Measurements from ENCODE around the gene CACNA1A.

Gene CACNA1A

DNA sequence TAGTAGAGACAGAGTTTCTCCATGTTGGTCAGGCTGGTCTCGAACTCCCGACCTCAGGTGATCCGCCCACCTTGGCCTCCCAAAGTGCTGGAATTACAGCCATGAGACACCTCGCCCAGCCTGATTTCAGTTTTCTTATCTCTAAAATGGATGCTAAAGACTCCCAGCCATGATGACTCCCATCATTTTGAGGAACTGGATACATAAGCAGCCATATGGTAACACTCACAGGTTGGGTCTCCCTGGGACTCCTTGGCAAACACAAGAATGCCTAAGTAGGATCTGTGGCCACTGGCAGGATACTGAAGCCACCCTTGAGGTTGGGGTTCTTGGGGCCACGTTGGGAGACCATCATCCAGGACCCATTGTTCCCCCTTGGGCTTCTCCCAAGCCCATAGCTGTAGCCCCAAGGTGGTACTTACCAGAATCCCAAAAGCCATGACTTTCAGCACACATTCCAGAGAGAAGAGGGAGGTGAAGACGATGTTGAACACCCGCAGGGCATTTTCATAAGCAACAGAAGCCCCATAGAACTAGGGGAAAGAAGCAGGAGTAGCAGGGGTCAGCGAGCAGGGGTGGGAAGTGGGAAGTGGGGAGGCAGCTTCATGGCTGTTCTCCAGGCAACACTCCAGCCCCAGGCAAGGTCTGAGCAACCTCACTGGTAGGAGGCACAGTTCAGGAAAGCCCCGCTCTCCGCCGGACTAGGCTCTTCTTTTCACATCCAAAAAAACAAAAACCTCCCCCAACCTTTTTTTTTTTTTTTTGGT is 253.5 kb downstream of the CACNA1A start:
- H3K27ac ChIP-seq: no peak overlapping the region
- no peak overlapping the region for H3K4me3 ChIP-seq

DNA sequence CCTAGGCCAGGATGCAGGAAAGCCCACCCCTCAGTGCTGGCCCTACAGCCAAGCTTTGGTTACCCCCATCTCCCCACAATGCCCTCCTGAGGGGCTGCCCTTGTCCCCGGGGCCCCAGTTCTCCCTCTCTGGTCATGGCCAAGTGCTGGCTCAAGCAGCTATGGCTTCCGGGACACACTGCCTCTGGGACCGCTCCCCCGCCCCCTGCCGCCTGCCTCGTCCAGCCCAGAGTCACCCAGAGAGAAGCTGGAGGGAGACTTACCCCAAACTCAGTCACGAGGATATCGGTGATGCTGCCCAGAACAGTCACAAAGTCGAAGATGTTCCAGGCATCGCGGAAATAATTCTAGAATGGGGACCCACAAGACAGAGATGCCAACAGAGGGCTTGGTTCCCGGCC is 261.4 kb downstream of the CACNA1A start:
- Histone ChIP-seq H3K4me3 (no peak overlapping the region), H3K27ac (no peak overlapping the region)

DNA sequence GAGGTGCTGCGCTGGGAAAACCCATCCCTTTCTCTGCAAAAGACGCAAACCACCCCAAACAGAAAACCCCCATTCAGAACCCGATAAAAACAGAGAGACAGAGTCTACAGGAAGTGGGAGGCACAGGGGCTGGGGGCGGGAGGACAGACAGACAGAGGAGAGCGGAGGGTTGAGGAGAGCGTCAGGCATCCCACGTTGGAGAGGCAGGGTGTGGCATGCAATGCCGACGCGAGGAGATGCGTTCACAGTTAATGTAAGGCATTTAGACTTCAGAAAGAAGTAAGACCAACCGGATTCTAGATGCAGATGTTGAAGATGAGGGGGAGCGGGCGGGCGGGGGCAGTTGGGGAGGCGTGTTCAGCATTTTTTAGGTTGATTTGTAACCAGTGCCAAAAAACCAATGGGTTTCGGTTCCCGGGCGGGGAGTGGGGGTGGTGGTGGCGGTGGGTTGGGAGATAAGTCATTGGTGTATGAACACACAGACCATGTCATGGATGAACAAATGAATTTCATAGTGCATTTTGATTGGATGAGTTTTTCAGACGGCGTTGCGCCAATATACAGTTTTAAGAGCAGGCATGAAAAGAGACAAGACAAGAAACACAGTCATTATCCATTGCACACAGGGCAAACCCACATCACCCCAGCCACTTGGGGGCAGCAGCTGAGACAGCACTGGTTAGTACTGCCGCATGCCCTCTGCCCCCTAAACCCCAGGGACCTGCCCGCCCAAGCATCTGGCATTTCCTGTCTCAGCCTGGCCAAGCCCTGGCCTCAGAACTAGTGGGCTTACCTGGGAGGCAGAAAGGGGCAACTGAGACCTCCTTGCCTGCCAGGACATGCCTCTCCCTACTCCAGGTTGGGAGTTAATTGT is 264.8 kb downstream of the CACNA1A start:
- H3K27ac ChIP-seq: no peak overlapping the region
- H3K4me3 ChIP-seq: no peak overlapping the region

DNA sequence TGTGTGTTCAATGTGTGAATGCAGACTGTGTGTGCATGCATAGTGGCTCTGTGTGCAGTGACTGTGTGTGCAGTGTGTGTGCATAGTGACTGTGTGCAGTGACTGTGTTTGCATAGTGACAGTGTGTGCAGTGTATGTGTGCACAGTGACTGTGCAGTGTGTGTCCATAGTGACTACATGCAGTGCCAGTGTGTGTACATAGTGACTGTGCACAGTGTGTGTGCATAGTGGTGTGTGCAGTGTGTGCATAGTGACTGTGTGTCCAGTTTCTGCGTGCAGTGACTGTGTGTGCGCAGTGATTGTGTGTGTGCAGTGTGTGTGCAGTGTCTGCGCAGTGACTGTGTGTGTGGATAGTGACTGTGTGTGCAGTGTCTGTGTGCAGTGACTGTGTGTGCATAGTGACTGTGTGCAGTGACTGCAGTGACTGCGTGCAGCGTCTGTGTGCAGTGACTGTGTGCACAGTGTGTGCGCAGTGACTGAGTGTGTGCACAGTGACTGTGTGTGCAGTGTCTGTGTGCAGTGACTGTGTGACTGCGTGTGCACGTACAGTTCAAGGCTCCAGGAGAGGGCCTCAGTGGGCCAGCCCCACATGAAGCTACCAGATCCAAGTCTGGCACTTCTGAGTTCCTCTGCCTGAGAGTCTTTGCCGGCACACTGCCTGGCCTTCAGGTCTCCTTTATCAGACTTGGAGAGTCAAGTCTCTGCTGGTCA is 265.8 kb downstream of the CACNA1A start:
- H3K4me3 ChIP-seq: no peak overlapping the region
- no peak overlapping the region for H3K27ac ChIP-seq

DNA sequence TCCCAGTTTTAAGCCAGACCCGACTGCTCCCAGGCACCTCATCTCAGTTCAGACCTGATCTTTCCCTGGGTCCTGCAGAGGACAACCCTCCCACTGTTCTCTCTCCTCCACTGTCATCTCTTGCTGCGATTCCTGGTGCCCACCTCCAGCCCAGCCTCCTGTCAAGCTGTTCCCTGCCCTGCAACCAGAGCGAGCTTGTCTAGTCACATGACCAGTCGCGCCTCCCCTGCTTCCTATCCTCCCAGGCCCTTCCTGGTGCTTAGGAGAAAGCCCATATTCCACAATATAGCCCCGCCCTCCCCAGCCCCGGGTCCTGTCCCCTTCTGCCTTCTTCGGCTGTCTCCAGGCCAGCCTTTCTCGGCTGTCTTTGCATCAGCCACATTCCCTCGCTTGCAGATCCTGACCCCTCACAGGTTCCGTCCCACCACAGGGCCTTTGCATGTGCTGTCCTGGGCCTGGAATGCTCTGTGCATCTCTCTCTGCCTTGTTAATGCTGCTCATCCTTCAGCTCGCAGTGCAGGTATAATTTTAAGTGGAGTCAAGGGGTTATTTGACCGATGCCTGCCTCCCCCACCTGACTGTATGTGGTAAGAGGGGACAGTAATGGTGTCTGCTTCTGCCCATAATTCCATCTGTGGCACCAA is 267.3 kb downstream of the CACNA1A start:
- H3K27ac ChIP-seq: no peak overlapping the region
- H3K4me3 ChIP-seq: no peak overlapping the region

DNA sequence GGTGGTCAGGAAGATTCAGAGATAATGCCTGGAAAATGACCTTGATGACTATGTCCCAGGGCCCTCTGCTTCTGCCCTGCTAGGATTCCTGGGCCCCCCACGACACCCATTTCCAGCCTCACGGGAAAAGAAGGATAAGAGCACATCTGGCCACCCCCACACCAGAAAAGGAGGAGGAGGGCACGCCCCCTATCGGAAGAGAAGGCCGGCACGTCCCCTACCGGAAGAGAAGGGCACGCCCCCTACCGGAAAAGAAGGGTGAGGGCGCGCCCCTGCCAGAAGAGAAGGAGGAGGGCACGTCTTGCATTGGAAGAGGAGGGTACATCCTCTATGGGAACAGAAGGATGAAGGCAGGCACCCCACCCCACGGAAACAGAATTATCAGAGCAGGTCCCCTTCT is 271.8 kb downstream of the CACNA1A start:
- Histone ChIP-seq H3K4me3 (no peak overlapping the region), H3K27ac (no peak overlapping the region)

DNA sequence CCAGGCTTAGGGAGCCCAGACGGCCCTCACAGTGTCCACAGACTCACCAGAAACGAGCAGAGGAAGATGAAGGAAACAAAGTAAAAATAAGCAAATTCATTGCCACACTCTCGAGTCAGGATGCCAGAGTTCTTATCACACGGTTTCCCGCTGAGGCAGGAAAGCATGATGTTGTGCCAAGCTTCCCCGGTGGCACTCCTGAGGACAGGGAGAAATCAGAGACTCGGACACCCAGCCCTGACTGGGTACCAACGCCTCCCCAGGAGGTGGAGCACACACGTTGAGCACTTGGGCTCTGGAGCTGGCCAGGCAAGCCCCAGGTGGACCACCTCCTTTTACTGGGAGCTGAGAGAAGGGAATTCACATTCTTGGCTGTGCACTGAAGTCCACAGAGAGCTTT is 274.6 kb downstream of the CACNA1A start:
- Histone ChIP-seq H3K4me3 (no peak overlapping the region), H3K27ac (no peak overlapping the region)

DNA sequence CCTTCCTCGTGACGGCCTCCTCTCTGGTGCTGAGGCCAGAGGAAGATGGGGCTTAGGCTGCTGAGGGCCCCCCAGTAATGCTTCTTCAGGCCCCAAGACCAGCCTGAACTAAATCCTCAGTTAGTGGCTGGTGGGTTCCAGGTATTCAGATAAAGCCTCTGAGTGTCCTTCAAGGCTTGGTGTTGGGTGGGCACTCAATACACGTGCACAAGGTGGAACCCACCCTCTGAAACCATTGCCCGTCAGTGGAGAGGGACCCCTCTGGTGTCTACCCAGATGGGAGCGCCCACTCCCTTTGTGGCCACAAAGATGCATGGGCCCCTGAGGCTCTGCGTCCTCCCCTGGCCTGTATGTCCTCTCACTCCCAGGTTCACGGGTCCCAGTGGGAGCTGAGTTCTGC is 277.0 kb downstream of the CACNA1A start:
- Histone ChIP-seq H3K27ac (no peak overlapping the region), H3K4me3 (no peak overlapping the region)

DNA sequence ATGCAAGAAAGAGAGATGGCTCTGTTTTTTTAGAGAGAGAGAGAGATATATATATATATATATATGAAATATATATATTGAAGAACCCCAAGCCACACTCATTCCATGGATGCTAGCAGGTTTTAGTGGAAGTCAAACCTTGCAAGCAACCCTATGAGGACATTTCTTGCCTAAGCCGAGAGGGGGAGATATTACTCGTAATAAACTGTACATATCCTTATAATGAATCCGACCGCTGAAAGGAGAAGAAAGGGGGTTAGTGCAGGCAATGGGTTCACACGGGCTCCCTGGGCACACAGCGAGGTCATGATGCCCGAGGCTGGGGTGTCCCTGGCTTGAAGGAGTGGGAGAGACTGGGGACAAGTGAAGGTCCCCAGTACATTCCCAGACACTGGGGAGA is 277.7 kb downstream of the CACNA1A start:
- Histone ChIP-seq H3K4me3 (no peak overlapping the region), H3K27ac (no peak overlapping the region)

DNA sequence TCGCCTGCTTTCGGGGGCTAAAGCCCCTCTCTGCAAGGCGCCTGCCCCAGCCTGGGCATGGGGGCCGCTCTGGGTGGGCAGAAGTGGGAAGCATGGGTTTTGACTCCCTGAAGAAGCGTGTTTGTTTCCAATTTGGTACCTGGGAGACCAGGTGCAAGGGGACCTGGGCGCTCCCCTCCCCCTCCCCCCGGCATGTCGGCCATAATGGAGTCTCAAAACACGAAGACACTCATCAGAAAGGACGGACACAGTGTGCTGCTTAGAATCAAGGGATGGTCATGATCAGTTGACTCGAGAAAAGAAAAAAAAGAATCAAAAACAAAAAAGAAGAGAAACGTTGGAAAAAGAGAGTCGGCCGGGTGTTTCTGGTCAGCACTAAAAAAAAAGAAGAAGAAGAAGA is 279.3 kb downstream of the CACNA1A start:
- H3K4me3 ChIP-seq: no peak overlapping the region

DNA sequence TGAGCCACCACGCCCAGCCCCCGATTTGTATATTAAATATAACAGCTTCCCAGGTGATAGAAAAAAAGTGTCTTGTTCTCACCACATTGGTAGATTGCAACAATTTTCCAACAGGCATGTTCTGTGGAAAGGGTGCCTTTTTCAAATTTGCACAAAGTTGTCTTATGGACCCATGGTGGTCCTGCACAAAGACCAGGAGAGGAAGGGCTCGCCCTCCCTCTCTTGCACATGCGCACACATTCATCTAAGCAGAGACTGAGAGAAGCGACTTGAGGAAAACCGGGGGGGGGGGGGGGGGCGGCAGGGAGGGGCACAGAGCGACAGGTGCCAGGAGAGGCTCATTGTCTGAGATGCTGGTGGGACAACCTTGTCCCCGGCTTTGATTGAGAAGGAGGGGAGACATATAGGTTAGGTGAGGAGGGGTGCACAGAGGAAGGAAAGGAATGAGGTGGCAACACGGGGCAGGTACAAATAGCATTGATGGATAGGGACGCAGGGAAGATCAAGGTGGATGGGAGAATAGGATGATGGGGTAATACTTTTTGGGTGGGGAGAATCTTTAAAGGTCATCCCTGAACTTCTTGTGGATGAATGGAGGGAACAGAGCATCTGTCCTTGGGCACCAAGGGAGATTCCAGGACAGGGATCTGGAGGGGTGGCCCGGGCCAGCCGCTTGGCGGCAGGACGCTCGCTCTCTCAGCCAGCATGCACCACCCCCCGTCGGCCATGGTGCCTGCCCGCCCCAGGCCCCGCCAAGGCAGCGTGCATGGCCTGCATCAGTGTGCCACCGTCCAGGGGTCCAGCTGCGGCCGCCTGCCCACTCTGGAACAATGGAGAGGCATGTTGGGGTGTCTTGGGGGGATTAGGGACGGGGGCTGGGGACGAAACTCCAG is 280.1 kb downstream of the CACNA1A start:
- Histone ChIP-seq H3K4me3 (no peak overlapping the region), H3K27ac (no peak overlapping the region)

More for the DNA sequence above, 279.3 kb downstream of the CACNA1A start:
- no peak overlapping the region for H3K27ac ChIP-seq

DNA sequence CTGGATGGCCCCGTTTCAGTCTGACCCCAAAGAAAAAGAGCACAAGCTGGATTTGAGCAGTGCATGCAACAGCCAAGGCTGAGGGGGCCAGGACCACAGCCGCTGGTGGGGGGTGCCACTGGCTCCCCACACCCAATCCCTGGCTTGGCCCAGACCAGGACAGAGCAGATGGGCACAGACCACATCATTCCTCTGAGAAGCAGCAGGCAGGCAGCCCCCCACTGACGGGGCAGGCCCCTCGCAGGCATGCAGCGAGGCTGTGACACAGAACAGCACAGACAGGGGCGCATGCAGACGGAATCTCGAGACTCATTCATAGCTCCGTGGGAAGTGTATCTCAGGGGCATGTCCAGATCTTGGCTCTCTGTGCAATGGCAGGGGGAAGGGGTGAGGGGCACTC is 281.2 kb downstream of the CACNA1A start:
- H3K27ac ChIP-seq: no peak overlapping the region
- no peak overlapping the region for H3K4me3 ChIP-seq

DNA sequence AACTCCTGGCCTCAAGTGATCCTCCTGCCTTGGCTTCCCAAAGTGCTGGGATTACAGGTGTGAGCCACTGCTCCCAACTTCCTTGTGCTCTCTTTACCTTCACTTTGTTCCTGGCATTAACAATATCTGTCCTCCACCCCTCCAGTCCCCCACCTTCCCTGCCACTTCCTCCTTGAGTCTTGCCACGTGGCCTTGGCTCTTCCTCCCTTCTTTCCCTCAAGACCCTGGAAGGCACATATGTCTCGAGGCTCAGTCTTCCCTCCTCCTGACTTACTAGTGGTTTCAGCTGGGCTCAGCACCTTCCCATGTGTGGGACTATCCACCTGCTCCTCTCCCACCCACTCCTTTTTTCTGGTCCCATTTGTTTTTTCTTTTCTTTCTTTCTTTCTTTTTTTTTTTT is 285.4 kb downstream of the CACNA1A start:
- Histone ChIP-seq H3K27ac (no peak overlapping the region), H3K4me3 (no peak overlapping the region)

DNA sequence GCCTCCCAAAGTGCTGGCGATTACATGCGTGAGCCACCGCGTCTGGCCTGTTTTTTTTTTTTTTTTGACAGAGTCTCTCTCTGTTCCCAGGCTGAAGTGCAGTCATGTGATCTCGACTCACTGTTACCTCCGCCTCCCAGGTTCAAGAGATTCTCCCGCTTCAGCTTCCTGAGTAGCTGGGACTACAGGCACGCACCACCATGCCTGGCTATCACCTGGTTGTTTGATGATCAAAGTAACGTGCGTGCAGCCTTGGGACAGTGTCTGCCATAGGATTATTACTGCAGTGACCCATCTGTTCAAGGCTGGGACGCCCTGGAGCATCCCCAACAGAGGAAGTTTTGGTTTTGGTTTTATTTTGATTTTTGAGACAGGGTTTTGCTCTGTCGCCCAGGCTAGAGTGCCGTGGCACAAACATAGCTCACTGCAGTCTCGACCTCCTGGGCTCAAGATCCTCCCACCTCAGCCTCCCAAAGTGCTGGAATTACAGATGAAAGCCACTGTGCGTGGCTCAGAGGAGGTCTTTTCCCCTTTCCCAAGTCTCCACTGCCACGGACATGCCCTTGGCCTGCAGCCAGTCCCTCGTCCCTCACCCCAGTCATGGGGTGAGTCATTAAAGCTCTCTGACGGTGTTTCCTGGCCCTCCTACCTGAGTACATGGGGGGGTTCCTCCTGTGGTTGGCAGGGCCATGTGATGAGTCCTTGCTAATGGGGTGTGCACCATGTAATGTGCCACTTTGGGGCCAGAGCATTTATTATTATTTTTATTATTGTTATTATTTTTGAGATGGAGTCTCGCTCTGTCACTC is 290.5 kb downstream of the CACNA1A start:
- Histone ChIP-seq H3K27ac (peak overlapping the region in 4 of 21 experiments; percentile 18 to 64 (median 45)), H3K4me3 (no peak overlapping the region)

DNA sequence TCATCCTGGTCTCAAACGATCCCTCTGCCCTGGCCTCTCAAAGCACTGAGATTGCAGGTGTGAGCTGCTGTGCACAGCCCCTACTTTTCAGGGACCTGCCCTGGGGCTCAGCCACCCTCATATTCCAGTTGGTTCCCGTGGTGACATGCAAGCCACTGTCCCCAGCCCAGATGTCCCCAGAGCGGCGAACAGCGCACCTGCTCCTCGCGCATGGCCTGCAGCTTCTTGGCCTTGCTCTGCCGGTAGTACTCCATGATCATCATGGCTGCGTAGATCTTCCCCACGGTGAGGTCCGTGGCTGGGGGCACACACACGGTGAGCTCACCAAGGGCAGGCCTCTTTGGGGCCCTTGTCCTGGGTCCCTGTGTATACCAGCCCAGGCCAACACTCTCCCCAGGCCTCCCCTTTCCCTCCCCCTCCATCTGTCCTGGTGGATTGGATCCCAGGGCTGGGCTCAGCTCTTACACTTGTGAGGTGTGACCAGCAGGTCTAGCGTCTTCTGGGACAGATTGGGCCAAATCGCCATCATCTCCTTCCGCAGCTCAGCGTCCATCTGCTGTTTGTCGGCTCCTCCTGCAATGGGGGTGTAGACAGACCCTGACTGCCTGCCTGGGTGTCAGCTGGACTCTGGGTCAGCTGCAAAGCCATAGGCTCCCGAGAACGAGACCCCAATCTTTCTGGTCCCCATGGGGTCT is 292.1 kb downstream of the CACNA1A start:
- Histone ChIP-seq H3K27ac (no peak overlapping the region), H3K4me3 (no peak overlapping the region)

DNA sequence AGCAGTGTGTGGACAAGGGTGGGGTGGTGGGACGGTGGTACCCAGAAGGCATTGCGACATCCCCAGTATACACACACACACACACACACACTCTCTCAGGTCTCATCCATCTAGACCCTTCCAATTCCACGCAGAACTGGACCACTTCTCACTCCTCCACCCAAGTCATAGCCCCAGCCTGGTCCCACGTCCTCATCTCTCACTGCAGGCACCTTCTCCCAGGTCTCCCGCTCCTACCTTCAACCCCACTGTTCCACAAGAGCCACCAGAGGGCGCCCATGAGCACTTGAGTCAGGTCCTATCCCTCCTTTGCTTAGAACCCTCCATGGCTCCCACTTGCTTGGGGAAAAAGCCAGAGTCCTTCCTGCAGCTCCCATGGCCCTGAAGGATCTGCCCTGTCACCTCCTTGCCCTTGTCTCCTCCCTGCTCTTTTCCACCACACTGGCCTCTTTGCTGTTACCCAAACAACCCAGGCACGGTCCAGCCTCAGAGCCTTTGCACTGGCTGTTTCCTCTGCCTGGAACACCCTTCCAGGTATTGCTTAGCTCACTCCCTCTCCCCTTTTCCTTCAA is 293.4 kb downstream of the CACNA1A start:
- no peak overlapping the region for H3K27ac ChIP-seq
- H3K4me3 ChIP-seq: no peak overlapping the region

All from skin epidermis (tissue), 12 donors.